Right ventricle myocardium superior (tissue), 1 donor: ENCODE data around the gene GPD2. TPM values are rescaled to one million over a fixed set of nuclear protein-coding genes. Genes with fewer than 3 reads are reported as not detected.
"Not testable (repeated sequence)": the region's sequence is repeated elsewhere in the genome, so short reads cannot be mapped to it uniquely, and the experiment has no call there.

ENCODE experiments used
- ATAC-seq: fragments of 200-7000 bp; cut with Tn5 transposase; one replicate; pipeline ENCODE4 v1.9.1; 2020; ENCODE audit warnings: mild to moderate bottlenecking; ENCODE audit not compliant: poor library complexity
- DNase-seq: peaks from one replicate; pipeline ENCODE4 v3.0.0-alpha.2; 2020
- intact Hi-C: fragments of 100-400 bp; cut with DNase I; formaldehyde crosslinking; loops from one replicate; pipeline ENCODE4 v1.11.2; 2022
- total RNA-seq: library from RNA; stranded (reverse); fragmentation: NEBNext Ultra II Directional; extraction: Animal tissue kit (Norgen Biotek cat#: 25700); gene quantifications from one replicate; pipeline ENCODE4 v1.2.1, GENCODE V29; 2021
- donor health status: DM: no; HTN: yes; CAD: no; lungs with severe emphysema.

Gene GPD2
- total RNA-seq, 1 donor from 2014 or later: 15.8 TPM

GRCh38 chr2:156466739-156467405, 30.7 kb downstream of the GPD2 start:
- intact Hi-C loops: no loop called here
- ATAC-seq: peak; percentile 96
- no peak for DNase-seq

- ATAC-seq (no peak), DNase-seq (no peak)
- intact Hi-C loops: no loop called here
These were observed 34.9 kb downstream of the GPD2 start for GRCh38 chr2:156470975-156471583.

- ATAC-seq: no peak
- intact Hi-C loops: no loop called here
- no peak for DNase-seq
These were observed 35.6 kb downstream of the GPD2 start for GRCh38 chr2:156471762-156472161.

- intact Hi-C loops: no loop called here
These were observed 36.5 kb downstream of the GPD2 start for GRCh38 chr2:156472686-156473085.

GRCh38 chr2:156473445-156473844, 37.3 kb downstream of the GPD2 start:
- ATAC-seq (no peak), DNase-seq (no peak)
- intact Hi-C loops: no loop called here

More at GRCh38 chr2:156472686-156473085, 36.5 kb downstream of the GPD2 start:
- no peak for ATAC-seq
- DNase-seq: no peak

- DNase-seq: no peak
- intact Hi-C loops: no loop called here
- no peak for ATAC-seq
These were observed 38.2 kb downstream of the GPD2 start for GRCh38 chr2:156474401-156474800.

- intact Hi-C loops: no loop called here
- ATAC-seq: no peak
- DNase-seq: no peak
These were observed 40.1 kb downstream of the GPD2 start for GRCh38 chr2:156476021-156476849.

GRCh38 chr2:156476850-156477206, 40.6 kb downstream of the GPD2 start:
- no peak for ATAC-seq
- intact Hi-C loops: no loop called here
- DNase-seq: no peak

GRCh38 chr2:156480376-156480775, 44.2 kb downstream of the GPD2 start:
- intact Hi-C loops: no loop called here
- DNase-seq (no peak), ATAC-seq (no peak)

- intact Hi-C loops: no loop called here
- no peak for DNase-seq
- no peak for ATAC-seq
These were observed 45.1 kb downstream of the GPD2 start for GRCh38 chr2:156481312-156481711.

- ATAC-seq (no peak), DNase-seq (no peak)
- intact Hi-C loops: no loop called here
These were observed 47.6 kb downstream of the GPD2 start for GRCh38 chr2:156483741-156484173.

GRCh38 chr2:156486147-156486546, 50.0 kb downstream of the GPD2 start:
- intact Hi-C loops: no loop called here
- ATAC-seq (no peak), DNase-seq (no peak)

- ATAC-seq: no peak
- intact Hi-C loops: no loop called here
- DNase-seq: no peak
These were observed 50.4 kb downstream of the GPD2 start for GRCh38 chr2:156486614-156487013.

GRCh38 chr2:156489195-156489594, 53.0 kb downstream of the GPD2 start:
- DNase-seq (no peak), ATAC-seq (no peak)
- intact Hi-C loops: no loop called here

GRCh38 chr2:156489750-156490465, 53.7 kb downstream of the GPD2 start:
- intact Hi-C loops: no loop called here
- ATAC-seq (no peak), DNase-seq (no peak)

GRCh38 chr2:156490466-156490840, 54.3 kb downstream of the GPD2 start:
- intact Hi-C loops: no loop called here
- ATAC-seq: no peak
- DNase-seq: no peak

GRCh38 chr2:156491176-156491575, 55.0 kb downstream of the GPD2 start:
- intact Hi-C loops: no loop called here
- no peak for ATAC-seq

GRCh38 chr2:156492979-156493378, 56.8 kb downstream of the GPD2 start:
- no peak for ATAC-seq
- no peak for DNase-seq
- intact Hi-C loops: no loop called here

More at GRCh38 chr2:156491176-156491575, 55.0 kb downstream of the GPD2 start:
- DNase-seq: no peak

- ATAC-seq, intact Hi-C loops, DNase-seq: not testable (repeated sequence)
These were observed 59.8 kb downstream of the GPD2 start for GRCh38 chr2:156495998-156496397.
